ENCODE measurements around the gene PIK3IP1.
A peak's percentile ranks its signal among the peaks of the same experiment; 100 is the strongest.

Gene PIK3IP1

DNA sequence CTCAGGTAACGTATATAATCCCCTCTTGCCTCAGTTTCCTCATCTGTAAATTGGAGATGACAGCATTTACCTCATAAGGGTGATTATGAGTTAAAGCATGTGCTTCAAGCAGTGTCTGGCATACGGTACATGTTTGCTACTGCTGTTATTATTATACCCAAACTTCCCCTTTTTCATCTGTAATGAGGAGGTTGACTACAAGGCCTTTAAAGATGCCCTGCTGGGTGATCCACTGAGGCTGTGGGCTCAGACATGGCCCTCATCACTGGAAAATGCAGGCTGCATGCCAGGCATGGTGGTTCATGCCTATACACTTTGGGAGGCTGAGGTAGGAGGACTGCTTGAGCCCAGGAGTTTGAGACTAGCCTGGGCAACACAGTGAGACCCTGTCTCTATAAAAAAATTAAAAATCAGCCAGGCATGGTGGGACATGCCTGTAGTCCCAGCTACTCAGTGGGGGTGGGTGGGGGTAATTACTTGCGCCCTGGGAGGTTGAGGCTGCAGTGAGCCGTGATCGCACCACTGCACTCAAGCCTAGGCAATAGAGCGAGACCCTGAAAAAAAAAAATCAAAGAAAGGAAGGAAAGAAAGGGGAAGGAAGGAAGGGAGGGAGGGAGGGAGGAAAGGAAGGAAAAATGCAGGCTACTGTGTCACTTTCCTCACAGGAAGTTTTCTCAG is 4.3 kb downstream of the PIK3IP1 start:
- Histone ChIP-seq H3K4me1 (ENCODE audit: control insufficient read depth, low read length) (peaks cover 63% of the 10 kb centered on the region), H3K4me2 (ENCODE audit: low read length) (peak overlapping the region; percentile 89), H3K27me3 (ENCODE audit: control insufficient read depth, low read length) (no peaks in the 10 kb centered on the region), H3K27ac (ENCODE audit: low read depth, low read length) (peak overlapping the region; percentile 82), H3K9me3 (ENCODE audit: control insufficient read depth, insufficient read depth, low read length) (no peaks in the 10 kb centered on the region), H3K36me3 (ENCODE audit: control insufficient read depth, low read length) (peaks cover 69% of the 10 kb centered on the region), H3F3A (ENCODE audit: control insufficient read depth, insufficient read depth) (peaks cover 34% of the 10 kb centered on the region), H3K4me3 (ENCODE audit: low read length) (peak overlapping the region; percentile 83), H4K20me1 (ENCODE audit: control insufficient read depth, insufficient read depth, low read depth, low read length) (no peaks in the 10 kb centered on the region), H3K9me2 (replicated peaks; ENCODE audit: control insufficient read depth, low read length) (no peaks in the 10 kb centered on the region), H3K79me2 (ENCODE audit: control insufficient read depth, low read length) (peaks cover 48% of the 10 kb centered on the region)
- TF ChIP-seq, protein P1, sequence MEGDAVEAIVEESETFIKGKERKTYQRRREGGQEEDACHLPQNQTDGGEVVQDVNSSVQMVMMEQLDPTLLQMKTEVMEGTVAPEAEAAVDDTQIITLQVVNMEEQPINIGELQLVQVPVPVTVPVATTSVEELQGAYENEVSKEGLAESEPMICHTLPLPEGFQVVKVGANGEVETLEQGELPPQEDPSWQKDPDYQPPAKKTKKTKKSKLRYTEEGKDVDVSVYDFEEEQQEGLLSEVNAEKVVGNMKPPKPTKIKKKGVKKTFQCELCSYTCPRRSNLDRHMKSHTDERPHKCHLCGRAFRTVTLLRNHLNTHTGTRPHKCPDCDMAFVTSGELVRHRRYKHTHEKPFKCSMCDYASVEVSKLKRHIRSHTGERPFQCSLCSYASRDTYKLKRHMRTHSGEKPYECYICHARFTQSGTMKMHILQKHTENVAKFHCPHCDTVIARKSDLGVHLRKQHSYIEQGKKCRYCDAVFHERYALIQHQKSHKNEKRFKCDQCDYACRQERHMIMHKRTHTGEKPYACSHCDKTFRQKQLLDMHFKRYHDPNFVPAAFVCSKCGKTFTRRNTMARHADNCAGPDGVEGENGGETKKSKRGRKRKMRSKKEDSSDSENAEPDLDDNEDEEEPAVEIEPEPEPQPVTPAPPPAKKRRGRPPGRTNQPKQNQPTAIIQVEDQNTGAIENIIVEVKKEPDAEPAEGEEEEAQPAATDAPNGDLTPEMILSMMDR (IDR thresholded peaks at IDR 0.05; ENCODE audit: low read depth, low read length, poor library complexity, severe bottlenecking): no peak
- TF ChIP-seq EZH2phosphoT487 (IDR thresholded peaks at IDR 0.05; ENCODE audit: borderline replicate concordance, low read length): no peak

DNA sequence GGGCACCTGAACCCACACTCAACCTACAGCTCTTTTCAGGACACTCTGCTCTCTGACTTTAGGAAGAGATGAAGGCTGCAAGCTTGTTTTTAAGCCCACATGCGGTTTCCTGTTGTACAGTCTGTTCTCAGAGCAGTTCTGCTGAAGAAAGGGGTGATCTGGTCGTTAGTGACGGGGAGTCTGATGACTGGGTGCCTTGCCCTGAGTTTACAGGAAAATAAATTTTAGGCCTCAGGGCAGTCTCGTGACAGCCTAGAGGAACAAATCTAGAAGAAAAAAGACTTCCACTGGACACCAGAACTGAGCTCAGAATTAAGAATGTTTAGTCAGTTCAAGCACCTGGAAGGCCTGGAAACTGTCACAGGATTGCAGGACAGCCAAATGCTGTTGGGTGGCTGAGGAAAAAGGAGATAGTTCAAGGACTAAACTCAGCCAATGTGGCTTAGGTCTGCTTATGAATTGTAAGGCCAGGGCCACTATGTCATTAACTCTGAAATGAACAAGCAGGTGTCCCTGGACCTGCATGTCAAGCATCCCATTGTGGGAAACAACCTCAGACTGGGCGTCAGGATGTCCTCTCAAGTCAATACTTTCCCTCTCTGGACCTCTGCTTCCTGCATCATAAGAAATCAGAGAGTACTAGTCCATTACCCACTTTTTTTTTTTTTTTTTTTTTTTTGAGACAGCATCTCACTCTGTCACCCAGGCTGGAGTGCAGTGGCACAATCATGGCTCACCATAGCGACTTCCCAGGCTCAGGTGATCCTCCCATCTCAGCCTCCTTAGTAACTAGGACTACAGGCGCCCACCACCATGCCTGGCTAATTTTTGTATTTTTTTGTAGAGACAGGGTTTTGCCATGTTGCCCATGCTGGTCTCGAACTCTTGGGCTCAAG is 5.7 kb downstream of the PIK3IP1 start:
- no peaks in the 10 kb centered on the region for H3K27me3 ChIP-seq (ENCODE audit: control insufficient read depth, low read length)
- peak overlapping the region; percentile 49 for H3K4me2 ChIP-seq (ENCODE audit: low read length)
- H3K27ac ChIP-seq (ENCODE audit: low read depth, low read length): peak overlapping the region; percentile 82
- H3F3A ChIP-seq (ENCODE audit: control insufficient read depth, insufficient read depth): peaks cover 25% of the 10 kb centered on the region
- TF ChIP-seq, protein P1 (IDR thresholded peaks at IDR 0.05; ENCODE audit: low read depth, low read length, poor library complexity, severe bottlenecking): no peak
- no peak for TF ChIP-seq EZH2phosphoT487 (IDR thresholded peaks at IDR 0.05; ENCODE audit: borderline replicate concordance, low read length)
- peaks cover 36% of the 10 kb centered on the region for H3K79me2 ChIP-seq (ENCODE audit: control insufficient read depth, low read length)
- H4K20me1 ChIP-seq (ENCODE audit: control insufficient read depth, insufficient read depth, low read depth, low read length): no peaks in the 10 kb centered on the region
- H3K9me3 ChIP-seq (ENCODE audit: control insufficient read depth, insufficient read depth, low read length): no peaks in the 10 kb centered on the region
- peaks cover 57% of the 10 kb centered on the region for H3K4me1 ChIP-seq (ENCODE audit: control insufficient read depth, low read length)
- no peaks in the 10 kb centered on the region for H3K9me2 ChIP-seq (replicated peaks; ENCODE audit: control insufficient read depth, low read length)
- H3K36me3 ChIP-seq (ENCODE audit: control insufficient read depth, low read length): peaks cover 76% of the 10 kb centered on the region
- H3K4me3 ChIP-seq (ENCODE audit: low read length): peak overlapping the region; percentile 26

DNA sequence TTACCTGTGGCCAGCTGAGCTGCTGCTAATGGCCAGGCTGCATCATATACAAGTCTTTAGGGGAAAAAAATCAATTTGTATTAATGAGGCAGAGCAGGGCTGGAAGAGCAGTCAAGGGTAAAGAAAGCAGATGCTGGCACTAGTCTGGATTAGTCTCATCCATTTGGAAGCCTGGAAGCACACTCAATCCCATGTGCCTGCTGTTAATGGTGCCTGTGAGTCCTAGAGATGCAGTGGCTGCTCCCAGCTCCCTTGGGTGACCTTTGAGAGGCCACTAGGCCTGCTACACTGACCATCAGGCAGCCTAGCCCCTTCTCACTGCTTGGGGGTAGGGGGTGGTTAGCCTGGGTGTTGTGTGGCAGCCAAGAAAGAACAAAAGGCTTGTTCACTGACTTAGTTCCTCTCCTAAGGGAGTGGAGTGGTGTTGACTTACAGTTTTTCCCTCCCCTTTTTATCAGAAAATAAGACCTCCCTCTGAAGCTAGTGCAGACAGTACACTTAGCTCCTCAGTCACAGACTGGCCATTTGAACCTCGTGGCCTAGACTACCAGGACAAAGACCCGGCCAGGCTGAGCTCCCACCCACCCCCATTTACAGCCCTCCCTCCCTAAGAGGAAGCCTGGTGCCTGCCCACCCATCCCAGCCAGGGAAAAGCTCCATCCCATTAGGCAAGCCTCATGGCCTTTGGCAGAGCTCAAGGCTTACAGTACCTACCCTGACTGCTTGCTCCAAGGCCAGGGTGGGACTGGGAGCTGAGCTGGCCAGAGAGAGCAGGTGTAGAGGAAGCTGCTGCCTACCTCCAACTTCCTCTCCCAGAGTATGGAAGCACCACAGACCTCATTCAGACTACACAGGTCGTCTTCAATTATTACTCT is 7.8 kb downstream of the PIK3IP1 start:
- H3K9me3 ChIP-seq (ENCODE audit: control insufficient read depth, insufficient read depth, low read length): no peaks in the 10 kb centered on the region
- no peak for TF ChIP-seq EZH2phosphoT487 (IDR thresholded peaks at IDR 0.05; ENCODE audit: borderline replicate concordance, low read length)
- TF ChIP-seq, protein P1 (IDR thresholded peaks at IDR 0.05; ENCODE audit: low read depth, low read length, poor library complexity, severe bottlenecking): no peak
- H3K27me3 ChIP-seq (ENCODE audit: control insufficient read depth, low read length): no peaks in the 10 kb centered on the region
- peaks cover 25% of the 10 kb centered on the region for H3F3A ChIP-seq (ENCODE audit: control insufficient read depth, insufficient read depth)
- H3K36me3 ChIP-seq (ENCODE audit: control insufficient read depth, low read length): peaks cover 92% of the 10 kb centered on the region
- H4K20me1 ChIP-seq (ENCODE audit: control insufficient read depth, insufficient read depth, low read depth, low read length): no peaks in the 10 kb centered on the region
- H3K27ac ChIP-seq (ENCODE audit: low read depth, low read length): no peak overlapping the region; the same call in 1 of the 2 replicates
- H3K9me2 ChIP-seq (replicated peaks; ENCODE audit: control insufficient read depth, low read length): no peaks in the 10 kb centered on the region
- peaks cover 25% of the 10 kb centered on the region for H3K79me2 ChIP-seq (ENCODE audit: control insufficient read depth, low read length)
- H3K4me3 ChIP-seq (ENCODE audit: low read length): no peak overlapping the region
- H3K4me1 ChIP-seq (ENCODE audit: control insufficient read depth, low read length): peaks cover 53% of the 10 kb centered on the region
- H3K4me2 ChIP-seq (ENCODE audit: low read length): peak overlapping the region; percentile 20; the same call in 1 of the 2 replicates
